ENCODE data around the gene GDE1. TPM values are rescaled to one million over a fixed set of nuclear protein-coding genes. Genes with fewer than 3 reads are reported as not detected.

Gene GDE1
- total RNA-seq, 4 donors from 2014 or later, result 57.3 to 80.9 (median 68.8) TPM

- Histone ChIP-seq H3K4me1 (peaks cover 14 to 17% of the 10 kb centered on the region in 2 donors), H3K27me3 (no peaks in the 10 kb centered on the region), H3K36me3 (peaks cover 6 to 21% of the 10 kb centered on the region in 2 donors), H3K9me3 (no peaks in the 10 kb centered on the region), H3K4me3 (replicated peaks in 1 of 3) (no peak overlapping the region), H3K27ac (no peak overlapping the region)
- intact Hi-C loops (cut with DNase I), result loop anchor here (10.0 kb wide), 2 partner anchors 343 to 423 kb away; partner anchors contain the start of gene SYT17
- 97% methylated on average over 2 of the region's 2 CpGs for WGBS, 2 donors
- TF ChIP-seq CTCF (IDR thresholded peaks at IDR 0.05) (no peak), POLR2A (IDR thresholded peaks at IDR 0.05) (no peak)
- no peak for DNase-seq
These were observed 14.0 kb downstream of the GDE1 start for GRCh38 chr16:19507867-19508266.

GRCh38 chr16:19506965-19507364 lies 14.9 kb downstream of the GDE1 start:
- DNase-seq, result no peak
- 98% methylated on average over 4 of the region's 4 CpGs for WGBS, 2 donors
- no peaks in the 10 kb centered on the region for H3K9me3 ChIP-seq
- no peaks in the 10 kb centered on the region for H3K27me3 ChIP-seq
- peak overlapping the region in 2 of 3 donors; percentile 61 to 66 for H3K27ac ChIP-seq
- peaks cover 14 to 17% of the 10 kb centered on the region in 2 donors for H3K4me1 ChIP-seq
- peaks cover 10 to 23% of the 10 kb centered on the region in 2 donors for H3K36me3 ChIP-seq
- H3K4me3 ChIP-seq (replicated peaks in 1 of 3), result no peak overlapping the region
- TF ChIP-seq CTCF (IDR thresholded peaks at IDR 0.05) (no peak), POLR2A (IDR thresholded peaks at IDR 0.05) (no peak)
- intact Hi-C loops (cut with DNase I), result loop anchor here (10.0 kb wide), 2 partner anchors 342 to 422 kb away; partner anchors contain the start of gene SYT17

GRCh38 chr16:19505600-19506303 lies 16.1 kb downstream of the GDE1 start:
- peaks cover 14 to 17% of the 10 kb centered on the region in 2 donors for H3K4me1 ChIP-seq
- DNase-seq, result peak; percentile 56 to 60
- no peak overlapping the region for H3K4me3 ChIP-seq (replicated peaks in 1 of 3)
- intact Hi-C loops (cut with DNase I), result loop anchor here (10.0 kb wide), 2 partner anchors 341 to 421 kb away; partner anchors contain the start of gene SYT17
- H3K9me3 ChIP-seq, result no peaks in the 10 kb centered on the region
- no peaks in the 10 kb centered on the region for H3K27me3 ChIP-seq
- TF ChIP-seq POLR2A (IDR thresholded peaks at IDR 0.05), result no peak
- TF ChIP-seq CTCF (IDR thresholded peaks at IDR 0.05), result no peak
- peak overlapping the region; percentile 30 to 66 (median 61) for H3K27ac ChIP-seq
- 46 to 49% methylated on average over 5 of the region's 5 CpGs for WGBS, 2 donors
- H3K36me3 ChIP-seq, result peaks cover 18 to 29% of the 10 kb centered on the region in 2 donors

GRCh38 chr16:19503461-19504075 lies 18.3 kb downstream of the GDE1 start:
- intact Hi-C loops (cut with DNase I), result loop anchor here (5.0 to 10.0 kb wide), 3 partner anchors 111 to 419 kb away; partner anchors contain the start of gene SYT17
- no peak for DNase-seq
- H3K36me3 ChIP-seq, result peaks cover 18 to 24% of the 10 kb centered on the region in 2 donors

More at GRCh38 chr16:19503461-19504075, 18.3 kb downstream of the GDE1 start:
- Histone ChIP-seq H3K9me3 (no peaks in the 10 kb centered on the region), H3K4me1 (peaks cover 14 to 17% of the 10 kb centered on the region in 2 donors), H3K27me3 (no peaks in the 10 kb centered on the region), H3K4me3 (replicated peaks in 1 of 3) (no peak overlapping the region), H3K27ac (no peak overlapping the region)
- 96 to 97% methylated on average over 5 of the region's 5 CpGs for WGBS, 2 donors
- TF ChIP-seq CTCF (IDR thresholded peaks at IDR 0.05) (no peak), POLR2A (IDR thresholded peaks at IDR 0.05) (no peak)
